ENCODE measurements around the gene SHC4. TPM values are rescaled to one million over a fixed set of nuclear protein-coding genes. Genes with fewer than 3 reads are reported as not detected.

The SHC4 gene
- total and polyA plus RNA-seq, 2 of the 13 experiments (the other 11 are each of a cell fraction or from before 2014, with no cell fraction given) = 0.04 TPM; not detected in 1

- ChIA-PET CTCF (ENCODE audit: low intra/inter-chr PET ratio, low total read pairs) (no interaction called here), POLR2A (no interaction called here)
- intact Hi-C loops (cut with micrococcal nuclease; ENCODE audit: unreplicated experiment) (no loop called here), in situ Hi-C loops (cut with HindIII; ENCODE audit: extremely low pct_ligation_motif_present, low pct_unique_long_range_greater_than_20kb) (no loop called here)
- 0 out of 2 replicates have a peak, but pooled peaks cover 7% of the 10 kb centered on the region for H3K4me1 ChIP-seq (ENCODE audit: insufficient read depth, low read length)
- ATAC-seq = no peak
- no peaks in the 10 kb centered on the region for H3K36me3 ChIP-seq (replicated peaks in 1 of 2; ENCODE audit: control insufficient read depth in 1 of 2, insufficient read depth in 2 of 2, low read length in 2 of 2)
- H3K27ac ChIP-seq (ENCODE audit: extremely low read length, insufficient read depth, low read length) = no peak overlapping the region
- no peak overlapping the region for H3K4me2 ChIP-seq (ENCODE audit: low read depth, low read length)
- peaks cover 0 to 7% of the 10 kb centered on the region in 2 experiments; a peak in 1 of 5 replicates for H3K27me3 ChIP-seq (ENCODE audit: control insufficient read depth in 1 of 2, insufficient read depth in 2 of 2, low read length in 2 of 2)
- H3K9ac ChIP-seq (ENCODE audit: insufficient read depth, low read depth, low read length) = no peak overlapping the region
- no TSS peak for BruUV-seq (replicated peaks)
- H4K20me1 ChIP-seq (ENCODE audit: insufficient read depth, low read length) = no peaks in the 10 kb centered on the region
- no peak for FAIRE-seq
- H3K9me3 ChIP-seq (ENCODE audit: low read length) = no peaks in the 10 kb centered on the region
- no peaks in the 10 kb centered on the region for H3K79me2 ChIP-seq (ENCODE audit: insufficient read depth, low read length)
- no peak overlapping the region for H3K4me3 ChIP-seq (replicated peaks in 1 of 3; ENCODE audit: insufficient read depth in 1 of 3, low read depth in 2 of 3, low read length in 3 of 3)
- 7% methylated on average over 1 of the region's 1 CpG for WGBS (ENCODE audit: low lambda C conversion rate)
- no peak for DNase-seq (ENCODE audit: low spot score)
- TF ChIP-seq MTERF4 (CRISPR knock-in tag; IDR thresholded peaks at IDR 0.05) (no peak), SMAD3 (CRISPR knock-in tag; IDR thresholded peaks at IDR 0.05) (no peak)
- no peak overlapping the region for H2AFZ ChIP-seq (ENCODE audit: low read length)
Observed at GRCh38 chr15:48888836-48889235, 74.9 kb downstream of the SHC4 start.

DNA sequence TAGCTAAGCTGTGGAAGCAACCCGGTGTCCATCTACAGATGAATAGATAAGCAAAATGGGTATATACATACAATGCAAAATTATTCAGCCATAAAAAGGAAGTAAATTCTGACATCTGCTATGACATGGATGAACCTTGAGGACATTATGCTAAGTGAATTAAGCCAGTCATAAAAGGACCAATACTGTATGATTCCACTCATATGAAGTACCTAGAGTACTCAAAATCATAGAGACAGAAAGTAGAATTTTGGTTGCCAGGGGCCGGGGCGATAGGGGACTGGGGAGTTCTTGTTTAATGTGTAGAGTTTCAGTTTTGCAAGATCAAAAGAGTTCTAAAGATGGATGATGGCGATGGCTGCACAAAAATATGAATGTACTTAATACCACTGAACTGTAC, 75.5 kb downstream of the SHC4 start:
- POLR2A ChIA-PET = no interaction called here
- Histone ChIP-seq H3K27ac (ENCODE audit: extremely low read length, insufficient read depth, low read length) (no peak overlapping the region), H3K9ac (ENCODE audit: insufficient read depth, low read depth, low read length) (no peak overlapping the region), H2AFZ (ENCODE audit: low read length) (no peak overlapping the region), H3K9me3 (ENCODE audit: low read length) (no peaks in the 10 kb centered on the region), H3K79me2 (ENCODE audit: insufficient read depth, low read length) (no peaks in the 10 kb centered on the region), H3K36me3 (replicated peaks in 1 of 2; ENCODE audit: control insufficient read depth in 1 of 2, insufficient read depth in 2 of 2, low read length in 2 of 2) (no peaks in the 10 kb centered on the region), H3K27me3 (ENCODE audit: control insufficient read depth in 1 of 2, insufficient read depth in 2 of 2, low read length in 2 of 2) (peaks cover 0 to 5% of the 10 kb centered on the region in 2 experiments; a peak in 1 of 5 replicates), H3K4me3 (replicated peaks in 1 of 3; ENCODE audit: insufficient read depth in 1 of 3, low read depth in 2 of 3, low read length in 3 of 3) (no peak overlapping the region), H3K4me1 (ENCODE audit: insufficient read depth, low read length) (0 out of 2 replicates have a peak, but pooled peaks cover 7% of the 10 kb centered on the region), H3K4me2 (ENCODE audit: low read depth, low read length) (no peak overlapping the region), H4K20me1 (ENCODE audit: insufficient read depth, low read length) (no peaks in the 10 kb centered on the region)
- DNase-seq (ENCODE audit: low spot score) = no peak
- FAIRE-seq = no peak
- no TSS peak for BruUV-seq (replicated peaks)
- WGBS (ENCODE audit: low lambda C conversion rate) = 58% methylated on average over 4 of the region's 4 CpGs
- no peak for ATAC-seq
- intact Hi-C loops (cut with micrococcal nuclease; ENCODE audit: unreplicated experiment) = no loop called here
- CTCF ChIA-PET (ENCODE audit: low intra/inter-chr PET ratio, low total read pairs) = no interaction called here
- in situ Hi-C loops (cut with HindIII; ENCODE audit: extremely low pct_ligation_motif_present, low pct_unique_long_range_greater_than_20kb) = no loop called here
- TF ChIP-seq ZC3H13 (CRISPR knock-in tag; IDR thresholded peaks at IDR 0.05) = no peak
- no peak for TF ChIP-seq ZZZ3 (CRISPR knock-in tag; IDR thresholded peaks at IDR 0.05; ENCODE audit: borderline replicate concordance)
- TF ChIP-seq PCBP2 (optimal IDR thresholded peaks at IDR 0.05; ENCODE audit: low read depth, low read length, poor library complexity, severe bottlenecking) = no peak
- TF ChIP-seq CBX1 (IDR thresholded peaks at IDR 0.05; ENCODE audit: low read depth) = no peak
- TF ChIP-seq SRSF9 (IDR thresholded peaks at IDR 0.05; ENCODE audit: borderline replicate concordance, insufficient read depth, low read depth, low read length, poor library complexity, severe bottlenecking) = no peak
- no peak for TF ChIP-seq ZNF609 (CRISPR knock-in tag; IDR thresholded peaks at IDR 0.05; ENCODE audit: borderline replicate concordance)
- TF ChIP-seq ZNF740 (CRISPR knock-in tag; IDR thresholded peaks at IDR 0.05) = no peak
- no peak for TF ChIP-seq ZNF572 (CRISPR knock-in tag; IDR thresholded peaks at IDR 0.05)
- TF ChIP-seq TOPORS (CRISPR knock-in tag; IDR thresholded peaks at IDR 0.05) = no peak
- no peak for TF ChIP-seq SETDB1 (CRISPR knock-in tag; IDR thresholded peaks at IDR 0.05; ENCODE audit: borderline replicate concordance)
